H1 (cell line): ENCODE data around the gene SLC9A2. TPM values are rescaled to one million over a fixed set of nuclear protein-coding genes. Genes with fewer than 3 reads are reported as not detected.

ENCODE experiments used
- JUN ChIP-seq: IDR thresholded peaks from 2 replicates; pipeline ENCODE4 v1.6.1; 2011; ENCODE audit warnings: low read depth, mild to moderate bottlenecking, improper control_type of control experiment, low read length
- KDM1A ChIP-seq: fragments of 200-600, 300-600 bp; sonication (generic); IDR thresholded peaks from 2 replicates; pipeline ENCODE4 v1.7.1; 2016; ENCODE audit warnings: mild to moderate bottlenecking, low read length, borderline replicate concordance
- POU5F1 ChIP-seq: IDR thresholded peaks from 2 replicates; pipeline ENCODE4 v1.6.1; 2011; ENCODE audit warnings: low read depth, mild to moderate bottlenecking, low read length, moderate library complexity
- SIRT6 ChIP-seq: IDR thresholded peaks from one replicate; pipeline ENCODE4 v1.7.1; 2012; ENCODE audit warnings: low read length, inconsistent platforms
- SP1 ChIP-seq: IDR thresholded peaks from 2 replicates; pipeline ENCODE4 v1.6.1; 2011; ENCODE audit warnings: low read depth, low read length
- TBP ChIP-seq: IDR thresholded peaks from 2 replicates; pipeline ENCODE4 v1.6.1; 2011; ENCODE audit warnings: low read depth, low read length, improper control_type of control experiment
- polyA plus RNA-seq, 7 experiments: library from polyadenylated mRNA; depleted of rRNA in 3 of 7; stranded (reverse) in 5 of 7; unstranded in 2 of 7; fragments of >200 nt in 5 of 7; fragments of 200-250 nt in 2 of 7; gene quantifications; 1 replicate in 5 of 7; 2 replicates in 1 of 7; 4 replicates in 1 of 7; pipeline versions ENCODE4 v1.2.1 to v1.2.3, GENCODE V29; 2011 to 2013; ENCODE audit warnings: missing spikeins in 2 of 7, mixed read lengths in 2 of 7
- total RNA-seq: library from RNA; stranded (reverse); fragmentation: NEBNext Ultra II Directional; extraction: Animal tissue kit (Norgen Biotek cat#: 25700); gene quantifications from 2 replicates; pipeline ENCODE4 v1.2.1, GENCODE V29; 2021
- TF ChIP-seq, protein P1 (sequence below), 3 experiments: IDR thresholded peaks; 1 replicate in 2 of 3; 2 replicates in 1 of 3; pipeline versions ENCODE4 v1.5.1 to v1.6.1; 2011; ENCODE audit warnings: low read length in 3 of 3, mild to moderate bottlenecking in 3 of 3, inconsistent platforms in 2 of 3, low read depth in 1 of 3, moderate library complexity in 1 of 3; ENCODE audit not compliant: insufficient read depth in 1 of 3; ENCODE audit errors: control extremely low read depth in 1 of 3

SLC9A2 gene
- total and polyA plus RNA-seq, 2 of the 8 experiments (the other 6 are each of a cell fraction or from before 2014, with no cell fraction given) = 0.06 to 0.13 TPM

DNA sequence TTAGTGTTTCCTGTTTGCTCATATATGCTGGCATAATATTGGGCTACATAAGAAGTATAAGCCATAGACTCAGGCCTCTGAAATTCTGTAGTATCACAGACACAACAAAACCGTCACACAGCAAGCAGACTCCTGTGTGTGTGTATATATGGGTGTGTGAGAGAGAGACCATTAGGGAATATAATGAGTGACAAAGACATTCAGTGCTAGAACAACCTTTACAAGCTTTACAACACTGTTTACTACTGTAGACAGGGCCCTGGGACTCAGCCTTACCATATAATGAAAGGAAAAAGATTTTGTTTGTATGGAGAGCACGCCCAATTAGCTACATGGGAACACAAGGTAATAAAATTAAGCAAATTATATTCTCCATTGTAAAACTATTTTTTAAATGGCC lies 77.1 kb downstream of the SLC9A2 start (continued):
- TF ChIP-seq, protein P1, sequence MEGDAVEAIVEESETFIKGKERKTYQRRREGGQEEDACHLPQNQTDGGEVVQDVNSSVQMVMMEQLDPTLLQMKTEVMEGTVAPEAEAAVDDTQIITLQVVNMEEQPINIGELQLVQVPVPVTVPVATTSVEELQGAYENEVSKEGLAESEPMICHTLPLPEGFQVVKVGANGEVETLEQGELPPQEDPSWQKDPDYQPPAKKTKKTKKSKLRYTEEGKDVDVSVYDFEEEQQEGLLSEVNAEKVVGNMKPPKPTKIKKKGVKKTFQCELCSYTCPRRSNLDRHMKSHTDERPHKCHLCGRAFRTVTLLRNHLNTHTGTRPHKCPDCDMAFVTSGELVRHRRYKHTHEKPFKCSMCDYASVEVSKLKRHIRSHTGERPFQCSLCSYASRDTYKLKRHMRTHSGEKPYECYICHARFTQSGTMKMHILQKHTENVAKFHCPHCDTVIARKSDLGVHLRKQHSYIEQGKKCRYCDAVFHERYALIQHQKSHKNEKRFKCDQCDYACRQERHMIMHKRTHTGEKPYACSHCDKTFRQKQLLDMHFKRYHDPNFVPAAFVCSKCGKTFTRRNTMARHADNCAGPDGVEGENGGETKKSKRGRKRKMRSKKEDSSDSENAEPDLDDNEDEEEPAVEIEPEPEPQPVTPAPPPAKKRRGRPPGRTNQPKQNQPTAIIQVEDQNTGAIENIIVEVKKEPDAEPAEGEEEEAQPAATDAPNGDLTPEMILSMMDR (IDR thresholded peaks at IDR 0.05; ENCODE audit: control extremely low read depth in 1 of 3, insufficient read depth in 1 of 3, low read depth in 1 of 3, low read length in 3 of 3) = no peak
- TF ChIP-seq POU5F1 (no peak), TBP (no peak), KDM1A (no peak), SP1 (no peak), SIRT6 (no peak), JUN (no peak)
